GM21515 (cell line): ENCODE results near the gene EIF4G1.

Source experiments
- ATAC-seq: cut with Tn5 transposase; IDR thresholded peaks from one replicate; pipeline ENCODE4 v1.9.1; 2021; ENCODE audit not compliant: unreplicated experiment

EIF4G1 gene

DNA sequence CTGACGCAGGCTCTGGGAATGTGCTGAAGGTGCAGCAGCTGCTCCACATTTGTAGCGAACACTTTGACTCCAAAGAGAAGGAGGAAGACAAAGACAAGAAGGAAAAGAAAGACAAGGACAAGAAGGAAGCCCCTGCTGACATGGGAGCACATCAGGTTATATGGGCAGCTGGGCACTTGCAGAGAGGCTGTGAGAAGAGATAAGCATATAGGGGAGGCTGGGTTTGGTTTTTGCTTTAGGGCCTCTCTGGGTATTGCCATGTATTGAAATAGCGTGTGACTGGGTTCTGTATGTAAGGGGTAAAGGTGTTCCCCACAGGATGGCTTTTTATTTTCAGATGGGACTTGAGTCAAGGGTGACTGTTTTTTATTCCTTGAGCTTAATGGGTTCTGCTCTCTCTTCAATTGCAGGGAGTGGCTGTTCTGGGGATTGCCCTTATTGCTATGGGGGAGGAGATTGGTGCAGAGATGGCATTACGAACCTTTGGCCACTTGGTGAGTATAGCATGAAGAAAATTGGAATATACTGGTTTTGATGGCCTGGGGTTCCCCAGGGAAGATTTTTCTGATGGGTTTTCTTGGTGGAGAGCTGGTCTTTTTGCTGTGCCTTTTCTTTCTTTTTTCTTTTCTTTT is 7.9 kb upstream of the EIF4G1 start:
- no peak for ATAC-seq

- ATAC-seq: no peak
Observed at GRCh38 chr3:184307915-184308314, 6.5 kb upstream of the EIF4G1 start.

GRCh38 chr3:184308744-184309143 is 5.7 kb upstream of the EIF4G1 start:
- no peak for ATAC-seq

DNA sequence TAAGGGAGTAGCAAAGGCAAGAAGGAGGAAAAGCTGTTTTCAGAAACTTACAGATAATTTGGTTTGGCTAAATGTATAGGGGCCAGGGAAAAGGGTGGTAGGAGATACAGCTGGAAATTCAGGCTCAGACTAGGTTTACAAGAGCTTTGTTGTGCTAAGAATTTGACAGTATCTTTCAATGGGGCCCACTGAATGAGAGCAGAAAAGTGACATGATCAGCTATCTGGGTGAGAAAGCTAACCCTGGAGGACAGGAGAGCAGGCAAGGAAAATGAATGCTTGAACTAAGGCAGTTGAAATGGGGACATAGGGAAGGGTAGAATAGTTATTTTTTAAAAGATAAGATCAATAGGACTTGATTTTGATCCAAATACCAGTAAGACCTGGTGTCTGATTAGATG is 2.8 kb upstream of the EIF4G1 start:
- no peak for ATAC-seq

GRCh38 chr3:184314700-184315542 is 515 bp downstream of the EIF4G1 start:
- ATAC-seq: peak; percentile 41

DNA sequence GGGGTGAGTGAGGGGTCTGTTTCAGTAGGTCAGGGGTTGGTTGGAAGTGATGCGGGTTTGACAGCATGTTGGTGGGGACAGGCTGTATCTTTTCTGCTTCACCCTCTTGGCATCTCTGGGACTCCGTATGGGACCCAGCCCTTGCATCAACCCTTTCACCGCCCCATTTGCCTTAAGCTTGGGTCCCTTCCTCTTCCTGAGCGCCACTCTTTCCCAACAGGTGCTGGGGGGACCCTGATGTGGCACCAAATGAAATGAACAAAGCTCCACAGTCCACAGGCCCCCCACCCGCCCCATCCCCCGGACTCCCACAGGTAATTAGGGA is 1.1 kb downstream of the EIF4G1 start:
- ATAC-seq: peak; percentile 6

DNA sequence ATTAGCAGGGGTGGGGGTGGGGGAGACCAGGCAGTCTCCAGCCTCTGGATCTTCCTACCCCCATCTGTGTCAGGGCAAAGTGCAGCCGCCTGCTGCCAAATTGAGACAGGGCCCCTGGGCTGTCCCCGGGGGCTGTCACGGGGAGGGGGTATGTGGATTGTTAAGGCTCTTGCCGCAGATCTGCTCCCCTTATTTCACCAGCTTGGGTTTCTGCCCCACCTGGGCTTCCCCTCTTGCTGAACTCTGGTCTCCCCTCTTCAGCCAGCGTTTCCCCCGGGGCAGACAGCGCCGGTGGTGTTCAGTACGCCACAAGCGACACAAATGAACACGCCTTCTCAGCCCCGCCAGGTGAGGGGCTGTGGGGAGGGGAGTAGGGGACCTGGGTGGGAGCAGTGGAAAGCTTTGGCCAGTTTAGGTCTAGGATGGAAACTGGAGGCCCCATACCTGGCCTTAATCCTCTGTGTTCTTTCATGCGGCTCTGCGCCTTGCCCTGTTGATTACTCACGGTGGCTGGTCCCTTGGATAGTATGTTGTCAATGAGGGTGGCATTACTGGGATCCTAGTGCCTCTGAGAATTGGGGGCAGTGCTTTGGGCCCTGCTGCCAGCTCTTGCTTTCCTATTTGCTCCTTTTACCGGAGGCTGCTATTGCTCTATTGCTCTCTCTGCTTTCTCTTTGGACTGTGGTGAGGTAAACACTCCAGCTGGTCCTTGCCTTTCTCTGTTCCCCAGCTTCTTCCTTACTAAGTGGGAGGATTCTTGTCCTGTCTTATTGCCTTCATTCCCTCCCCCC is 1.7 kb downstream of the EIF4G1 start:
- ATAC-seq: no peak

- ATAC-seq: no peak
Observed at GRCh38 chr3:184316792-184317191, 2.4 kb downstream of the EIF4G1 start.

DNA sequence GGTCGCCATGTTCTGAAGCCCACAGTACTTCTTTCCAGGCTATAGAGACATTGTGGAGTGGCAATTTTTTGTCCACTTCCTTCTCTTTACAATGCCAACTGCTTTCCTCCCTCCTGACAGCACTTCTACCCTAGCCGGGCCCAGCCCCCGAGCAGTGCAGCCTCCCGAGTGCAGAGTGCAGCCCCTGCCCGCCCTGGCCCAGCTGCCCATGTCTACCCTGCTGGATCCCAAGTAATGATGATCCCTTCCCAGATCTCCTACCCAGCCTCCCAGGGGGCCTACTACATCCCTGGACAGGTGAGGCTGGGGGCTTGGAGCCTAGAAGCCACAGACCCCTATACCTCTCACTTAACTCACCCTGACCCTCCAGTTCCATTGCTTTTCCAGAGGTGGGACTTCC is 2.8 kb downstream of the EIF4G1 start:
- ATAC-seq: no peak

DNA sequence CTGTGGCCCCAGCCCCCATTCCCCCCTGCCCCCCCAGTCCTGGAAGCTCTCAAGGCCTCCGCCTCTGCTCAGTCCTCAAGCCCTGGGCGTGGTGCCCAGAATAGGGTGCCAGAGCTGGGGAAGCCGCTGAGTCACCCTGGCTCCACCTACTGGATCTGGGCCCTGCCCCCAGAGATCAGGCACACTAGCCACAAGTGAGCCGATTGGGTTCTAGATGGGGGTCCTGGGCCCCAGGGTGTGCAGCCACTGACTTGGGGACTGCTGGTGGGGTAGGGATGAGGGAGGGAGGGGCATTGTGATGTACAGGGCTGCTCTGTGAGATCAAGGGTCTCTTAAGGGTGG is 5.7 kb downstream of the EIF4G1 start:
- no peak for ATAC-seq

DNA sequence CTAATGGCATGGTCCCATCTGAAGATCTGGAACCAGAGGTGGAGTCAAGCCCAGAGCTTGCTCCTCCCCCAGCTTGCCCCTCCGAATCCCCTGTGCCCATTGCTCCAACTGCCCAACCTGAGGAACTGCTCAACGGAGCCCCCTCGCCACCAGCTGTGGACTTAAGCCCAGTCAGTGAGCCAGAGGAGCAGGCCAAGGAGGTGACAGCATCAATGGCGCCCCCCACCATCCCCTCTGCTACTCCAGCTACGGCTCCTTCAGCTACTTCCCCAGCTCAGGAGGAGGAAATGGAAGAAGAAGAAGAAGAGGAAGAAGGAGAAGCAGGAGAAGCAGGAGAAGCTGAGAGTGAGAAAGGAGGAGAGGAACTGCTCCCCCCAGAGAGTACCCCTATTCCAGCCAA is 7.3 kb downstream of the EIF4G1 start:
- no peak for ATAC-seq

GRCh38 chr3:184322731-184323487 is 8.5 kb downstream of the EIF4G1 start:
- ATAC-seq: no peak

GRCh38 chr3:184323696-184324095 is 9.3 kb downstream of the EIF4G1 start:
- ATAC-seq: no peak

DNA sequence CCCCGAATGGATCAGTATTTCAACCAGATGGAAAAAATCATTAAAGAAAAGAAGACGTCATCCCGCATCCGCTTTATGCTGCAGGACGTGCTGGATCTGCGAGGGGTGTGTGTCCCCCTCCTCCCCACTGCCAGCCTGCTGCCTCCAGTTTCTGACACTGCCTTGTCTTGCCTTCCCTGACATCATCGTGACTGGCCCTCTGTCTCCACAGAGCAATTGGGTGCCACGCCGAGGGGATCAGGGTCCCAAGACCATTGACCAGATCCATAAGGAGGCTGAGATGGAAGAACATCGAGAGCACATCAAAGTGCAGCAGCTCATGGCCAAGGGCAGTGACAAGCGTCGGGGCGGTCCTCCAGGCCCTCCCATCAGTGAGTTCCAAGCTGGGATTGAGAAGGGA is 10.9 kb downstream of the EIF4G1 start:
- no peak for ATAC-seq

DNA sequence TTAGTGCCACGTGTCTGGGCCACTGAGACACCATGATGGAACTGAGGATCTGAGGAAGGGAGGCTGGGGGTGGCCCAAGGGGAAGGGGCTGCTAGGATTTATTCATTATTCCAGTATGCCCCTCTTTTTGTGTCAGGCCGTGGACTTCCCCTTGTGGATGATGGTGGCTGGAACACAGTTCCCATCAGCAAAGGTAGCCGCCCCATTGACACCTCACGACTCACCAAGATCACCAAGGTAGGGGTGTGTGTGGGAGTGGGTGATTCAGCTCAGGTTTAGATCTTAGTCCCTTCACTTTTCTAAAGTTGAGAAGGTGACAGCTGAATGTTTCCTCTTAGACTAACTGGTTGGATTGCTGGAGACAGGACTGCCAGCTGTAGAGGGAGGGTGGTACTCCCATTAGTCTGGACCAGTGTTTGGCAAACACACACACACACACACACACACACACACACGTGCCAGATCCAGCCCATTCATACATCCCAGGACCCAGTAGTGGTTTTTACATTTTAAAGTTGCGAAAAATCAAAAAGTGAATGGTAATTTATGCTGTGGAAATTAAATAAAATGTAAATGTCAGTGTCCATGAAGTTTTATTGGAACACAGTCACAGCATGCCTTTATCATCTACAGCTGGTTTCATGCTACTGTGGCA is 11.4 kb downstream of the EIF4G1 start:
- ATAC-seq: no peak

DNA sequence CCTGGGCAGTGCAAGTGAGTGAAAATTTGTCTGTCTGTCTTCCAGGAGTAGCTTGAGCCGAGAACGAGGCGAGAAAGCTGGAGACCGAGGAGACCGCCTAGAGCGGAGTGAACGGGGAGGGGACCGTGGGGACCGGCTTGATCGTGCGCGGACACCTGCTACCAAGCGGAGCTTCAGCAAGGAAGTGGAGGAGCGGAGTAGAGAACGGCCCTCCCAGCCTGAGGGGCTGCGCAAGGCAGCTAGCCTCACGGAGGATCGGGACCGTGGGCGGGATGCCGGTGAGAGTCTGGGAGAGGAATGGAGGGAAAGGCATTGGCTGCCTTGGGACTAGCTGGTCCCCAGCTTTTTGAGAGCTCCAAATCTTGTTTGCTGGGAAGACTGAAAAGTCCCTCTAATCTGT is 12.8 kb downstream of the EIF4G1 start:
- no peak for ATAC-seq

DNA sequence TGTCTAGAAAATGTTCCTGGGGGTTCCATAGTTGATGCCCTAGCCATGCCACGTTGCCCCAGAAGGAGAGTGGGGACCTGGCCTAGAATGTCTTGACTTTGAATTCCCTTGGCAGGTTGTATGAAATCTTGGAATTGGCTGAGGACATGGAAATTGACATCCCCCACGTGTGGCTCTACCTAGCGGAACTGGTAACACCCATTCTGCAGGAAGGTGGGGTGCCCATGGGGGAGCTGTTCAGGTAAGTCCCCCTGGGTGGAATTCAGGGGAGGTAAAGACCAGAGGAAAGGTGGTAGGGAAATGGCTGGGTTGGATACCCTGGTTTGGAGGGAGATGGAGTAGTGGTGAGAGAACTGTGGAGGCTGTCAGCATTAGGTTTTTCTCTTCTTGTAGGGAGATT is 14.1 kb downstream of the EIF4G1 start:
- no peak for ATAC-seq

DNA sequence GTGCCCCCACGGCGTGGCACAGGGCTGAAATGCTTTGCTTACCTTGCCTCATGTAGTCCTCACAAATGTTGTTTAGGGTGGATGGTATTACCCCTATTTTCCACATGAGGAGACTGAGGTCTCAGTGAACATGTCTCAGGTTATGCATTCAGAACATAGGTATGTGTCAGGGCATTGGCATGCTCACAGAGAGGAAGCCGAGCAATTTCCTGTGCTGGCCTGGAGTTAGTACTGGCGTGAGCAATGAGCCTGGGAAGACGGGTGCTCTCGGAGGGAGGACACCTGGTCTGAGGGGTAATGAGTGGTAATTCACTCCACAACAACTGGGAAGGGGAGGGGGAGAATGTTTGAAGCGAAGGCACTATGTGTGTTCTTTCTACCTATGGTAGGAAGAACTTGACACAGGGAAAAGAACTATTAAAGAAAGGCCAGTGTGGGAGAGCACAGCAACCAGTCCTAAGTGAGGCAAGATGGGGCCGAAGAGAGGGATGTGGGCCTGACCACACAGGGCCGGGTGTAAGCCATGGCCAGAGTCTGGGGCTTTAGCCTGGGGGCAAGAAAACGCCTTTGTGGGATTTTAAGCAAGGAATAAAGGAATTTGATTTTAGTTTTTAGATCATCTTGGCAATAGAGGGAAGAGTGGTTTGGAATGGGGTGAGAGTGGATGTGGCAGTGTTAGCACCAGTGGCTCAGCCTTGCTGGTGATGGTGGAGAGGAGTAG is 18.1 kb downstream of the EIF4G1 start:
- ATAC-seq: no peak

DNA sequence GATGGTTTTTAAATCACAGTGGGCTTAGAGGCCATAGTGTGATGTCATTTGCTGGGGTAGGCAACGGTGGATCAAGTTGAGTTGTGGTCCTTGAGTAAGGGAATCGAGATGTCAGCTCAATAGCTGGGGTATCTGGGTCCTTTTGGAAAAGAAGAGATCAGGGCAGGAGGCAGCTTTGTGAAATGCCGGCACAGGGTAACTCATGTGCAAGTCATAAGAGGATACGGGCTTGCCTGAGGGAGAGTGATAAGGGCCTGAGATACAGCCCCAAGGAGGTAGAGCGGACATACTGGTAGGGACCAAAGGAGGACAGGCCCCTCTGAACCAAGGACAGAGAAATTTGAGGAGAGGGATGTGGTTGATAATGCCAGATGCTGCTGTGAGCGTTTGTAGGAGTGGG is 18.8 kb downstream of the EIF4G1 start:
- no peak for ATAC-seq

- ATAC-seq: no peak
Observed at GRCh38 chr3:184333700-184334099, 19.3 kb downstream of the EIF4G1 start.
